Lower leg skin (tissue), 3 donors: ENCODE measurements around the gene NGB.

ENCODE experiments used
- POLR2A ChIP-seq, 2 donors: fragments of 450-650 bp; IDR thresholded peaks; one replicate each; pipeline ENCODE4 v1.6.1; 2016 to 2017; ENCODE audit warnings: antibody characterized with exemption in 2 of 2, mild to moderate bottlenecking in 1 of 2, moderate library complexity in 1 of 2
- TF ChIP-seq, protein P1 (sequence below), 3 donors: fragments of 450-650 bp; IDR thresholded peaks; one replicate each; pipeline ENCODE4 v1.5.1; 2016; ENCODE audit warnings: antibody characterized with exemption in 3 of 3, mild to moderate bottlenecking in 3 of 3, moderate library complexity in 2 of 3

DNA sequence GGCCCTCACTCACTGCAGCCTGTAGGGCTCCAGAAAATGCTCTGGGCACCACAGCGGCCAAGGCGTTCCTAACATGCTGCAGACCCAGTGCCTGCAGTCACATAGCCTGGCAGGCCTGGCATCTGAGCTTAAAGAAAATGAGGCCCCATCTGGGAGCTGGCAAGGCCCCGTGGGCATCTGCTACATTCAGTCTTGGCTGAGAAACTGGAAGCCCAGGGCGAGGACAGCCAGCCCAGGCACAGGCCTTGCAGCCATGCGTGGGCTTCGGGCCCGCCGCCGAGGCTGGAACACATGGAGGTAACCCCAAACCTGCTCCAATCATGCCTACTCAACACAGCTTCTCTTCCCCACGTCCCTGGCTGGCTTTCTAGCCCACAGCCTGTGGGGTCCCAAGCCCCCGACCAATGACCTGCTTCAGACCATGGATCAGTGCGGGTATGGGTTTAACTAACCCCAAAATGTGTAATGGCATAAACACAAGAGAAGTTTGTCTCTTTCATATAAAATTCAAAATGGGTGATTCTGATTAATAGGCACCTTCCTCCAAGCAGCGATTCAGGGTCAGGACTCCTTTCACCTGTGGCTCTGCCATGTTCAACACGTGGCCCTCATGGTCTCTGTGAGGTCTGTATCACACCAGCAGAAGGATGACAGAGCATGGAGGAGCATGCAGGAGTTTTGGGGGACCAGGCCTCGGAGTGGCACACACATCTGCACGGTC is 6.4 kb downstream of the NGB start:
- TF ChIP-seq, protein P1, sequence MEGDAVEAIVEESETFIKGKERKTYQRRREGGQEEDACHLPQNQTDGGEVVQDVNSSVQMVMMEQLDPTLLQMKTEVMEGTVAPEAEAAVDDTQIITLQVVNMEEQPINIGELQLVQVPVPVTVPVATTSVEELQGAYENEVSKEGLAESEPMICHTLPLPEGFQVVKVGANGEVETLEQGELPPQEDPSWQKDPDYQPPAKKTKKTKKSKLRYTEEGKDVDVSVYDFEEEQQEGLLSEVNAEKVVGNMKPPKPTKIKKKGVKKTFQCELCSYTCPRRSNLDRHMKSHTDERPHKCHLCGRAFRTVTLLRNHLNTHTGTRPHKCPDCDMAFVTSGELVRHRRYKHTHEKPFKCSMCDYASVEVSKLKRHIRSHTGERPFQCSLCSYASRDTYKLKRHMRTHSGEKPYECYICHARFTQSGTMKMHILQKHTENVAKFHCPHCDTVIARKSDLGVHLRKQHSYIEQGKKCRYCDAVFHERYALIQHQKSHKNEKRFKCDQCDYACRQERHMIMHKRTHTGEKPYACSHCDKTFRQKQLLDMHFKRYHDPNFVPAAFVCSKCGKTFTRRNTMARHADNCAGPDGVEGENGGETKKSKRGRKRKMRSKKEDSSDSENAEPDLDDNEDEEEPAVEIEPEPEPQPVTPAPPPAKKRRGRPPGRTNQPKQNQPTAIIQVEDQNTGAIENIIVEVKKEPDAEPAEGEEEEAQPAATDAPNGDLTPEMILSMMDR (IDR thresholded peaks at IDR 0.05), result no peak
- TF ChIP-seq POLR2A (IDR thresholded peaks at IDR 0.05), result no peak
